ENCODE measurements around the gene KNTC1.
"Not testable (repeated sequence)": the region's sequence is repeated elsewhere in the genome, so short reads cannot be mapped to it uniquely, and the experiment has no call there.

Gene KNTC1

DNA sequence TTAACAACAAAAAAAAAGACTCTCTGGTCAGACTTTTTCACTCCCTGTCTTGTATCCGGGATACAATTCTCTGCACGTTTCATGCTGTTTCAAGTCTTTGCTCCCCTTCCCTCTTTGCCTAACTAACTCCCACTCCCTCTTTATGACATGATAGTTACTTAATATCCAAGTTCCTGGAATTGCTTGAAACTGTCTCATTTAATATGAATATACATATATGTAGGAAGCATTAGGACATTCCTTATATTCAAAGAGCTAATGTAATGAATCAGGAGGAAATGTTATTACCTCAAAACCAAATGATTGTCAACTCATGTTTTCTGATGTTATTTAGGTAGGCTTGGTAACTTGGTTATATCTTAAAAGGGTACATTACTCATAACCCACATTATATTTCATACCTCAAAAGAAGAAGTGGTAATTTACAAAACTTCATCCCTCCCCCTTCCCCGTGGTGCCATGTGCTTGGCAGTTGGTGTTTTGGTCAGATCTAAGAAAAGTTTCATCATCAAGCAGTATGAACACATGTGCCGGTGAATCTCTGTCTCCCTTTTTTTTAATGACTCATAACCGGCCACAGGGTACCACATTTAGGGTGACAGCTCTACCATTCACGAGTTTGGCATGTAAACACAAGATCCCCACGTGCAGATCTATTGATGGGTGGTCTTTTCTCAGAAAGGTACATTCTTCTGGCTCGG is 119.6 kb downstream of the KNTC1 start:
- DNase-seq (ENCODE audit: low spot score), result no peak

GRCh38 chr12:122651520-122652224 is 124.6 kb downstream of the KNTC1 start:
- no peak for DNase-seq (ENCODE audit: low spot score)

- DNase-seq (ENCODE audit: low spot score), result not testable (repeated sequence)
These were observed 126.2 kb downstream of the KNTC1 start for GRCh38 chr12:122653291-122653690.

DNA sequence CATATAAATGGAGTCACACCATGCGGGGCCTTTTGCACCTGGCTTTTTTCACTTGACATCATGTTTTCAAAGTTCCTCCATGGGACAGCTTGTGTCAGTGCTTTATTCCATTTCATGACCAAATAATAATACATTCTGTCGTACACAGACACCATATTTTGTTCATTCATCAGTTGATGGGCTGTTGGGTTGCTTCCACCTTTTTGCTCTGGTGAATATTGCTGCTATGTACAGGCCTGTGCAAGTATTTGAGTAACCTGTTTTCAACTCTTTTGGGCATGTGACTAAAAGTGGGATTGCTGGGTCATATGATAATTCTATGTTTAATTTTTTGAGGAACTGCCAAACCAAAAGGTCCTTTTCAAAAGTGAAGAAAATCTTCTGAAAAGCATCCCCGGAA is 129.2 kb downstream of the KNTC1 start:
- no peak for DNase-seq (ENCODE audit: low spot score)

GRCh38 chr12:122659579-122659978 is 132.5 kb downstream of the KNTC1 start:
- DNase-seq (ENCODE audit: low spot score), result no peak

- no peak for DNase-seq (ENCODE audit: low spot score)
These were observed 134.2 kb downstream of the KNTC1 start for GRCh38 chr12:122661246-122661645.

GRCh38 chr12:122661938-122662337 is 134.9 kb downstream of the KNTC1 start:
- no peak for DNase-seq (ENCODE audit: low spot score)

- DNase-seq (ENCODE audit: low spot score), result no peak
These were observed 138.3 kb downstream of the KNTC1 start for GRCh38 chr12:122665349-122665748.

- no peak for DNase-seq (ENCODE audit: low spot score)
These were observed 138.7 kb downstream of the KNTC1 start for GRCh38 chr12:122665759-122666158.

DNA sequence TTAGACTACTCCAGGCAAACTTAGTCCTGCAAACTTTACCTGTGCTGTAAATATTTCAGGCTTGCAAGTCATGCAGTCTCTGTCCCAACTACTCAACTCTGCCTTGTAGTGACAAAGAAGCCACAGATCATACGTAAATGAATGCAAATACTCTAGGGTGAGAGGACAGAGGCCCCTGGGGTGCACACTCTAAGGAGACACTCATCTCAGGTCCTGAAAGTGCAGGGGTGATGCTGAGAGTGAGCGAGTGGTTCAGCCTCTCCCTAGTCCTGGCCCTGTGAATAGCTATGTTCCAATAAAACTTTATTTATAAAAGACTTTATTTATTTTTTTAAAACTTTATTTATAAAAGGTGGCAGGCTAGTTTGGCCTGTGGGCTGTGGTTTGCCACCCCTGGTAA is 141.2 kb downstream of the KNTC1 start:
- no peak for DNase-seq (ENCODE audit: low spot score)

DNA sequence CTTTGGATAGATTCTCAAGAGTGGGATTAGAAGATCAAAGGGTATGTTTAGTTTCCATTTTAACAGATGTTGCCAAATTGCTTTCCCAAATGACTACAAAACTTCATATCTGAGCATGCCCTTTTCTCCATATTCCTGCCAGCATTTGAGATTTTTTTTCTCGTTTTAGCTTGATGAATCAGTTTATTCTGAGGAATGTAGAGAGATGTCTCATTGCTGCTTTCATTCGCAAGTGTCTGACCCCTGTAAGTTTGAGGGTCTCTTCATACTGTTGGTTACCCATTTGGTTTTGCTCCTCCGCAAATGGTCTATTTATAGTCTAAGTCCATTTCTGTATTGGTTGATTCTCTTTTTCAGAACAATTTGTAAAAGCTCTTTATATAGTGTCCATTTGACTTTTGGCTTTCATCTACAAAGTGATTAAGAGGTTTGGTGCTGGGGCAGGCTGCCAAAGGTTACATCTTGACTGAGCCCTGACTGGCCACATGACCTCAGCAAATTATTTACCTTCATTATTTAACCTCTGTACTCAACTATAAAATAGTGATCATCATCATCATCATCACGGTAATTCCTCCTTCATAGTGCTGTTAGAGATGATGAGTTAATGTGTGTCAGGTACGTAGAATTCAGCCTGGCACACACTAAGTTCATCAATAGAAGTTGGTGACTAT is 142.5 kb downstream of the KNTC1 start:
- DNase-seq (ENCODE audit: low spot score), result no peak

DNA sequence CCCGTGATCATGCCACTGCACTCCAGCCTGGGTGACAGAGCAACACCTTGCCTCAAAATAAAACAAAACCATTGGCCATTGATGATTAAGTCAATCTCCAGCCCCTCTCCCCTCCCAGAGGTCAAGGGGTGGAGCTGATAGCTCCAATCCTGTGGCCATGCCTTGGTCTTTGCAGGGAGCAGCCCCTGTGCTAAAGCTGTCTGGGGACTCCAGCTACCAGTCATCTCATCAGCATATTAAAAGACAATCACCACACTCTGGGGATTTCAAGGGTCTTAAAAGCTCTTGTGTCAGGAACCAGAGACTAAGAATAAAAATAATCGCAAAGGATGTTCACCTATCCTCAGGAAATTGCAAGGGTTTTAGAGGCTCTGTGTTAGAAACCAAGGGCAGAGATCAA is 145.5 kb downstream of the KNTC1 start:
- DNase-seq (ENCODE audit: low spot score), result no peak

Measured in Ammon's horn (tissue), 1 donor.